Measurements from ENCODE around the gene RDH16.
"Not testable (repeated sequence)": the region's sequence is repeated elsewhere in the genome, so short reads cannot be mapped to it uniquely, and the experiment has no call there.

DNA sequence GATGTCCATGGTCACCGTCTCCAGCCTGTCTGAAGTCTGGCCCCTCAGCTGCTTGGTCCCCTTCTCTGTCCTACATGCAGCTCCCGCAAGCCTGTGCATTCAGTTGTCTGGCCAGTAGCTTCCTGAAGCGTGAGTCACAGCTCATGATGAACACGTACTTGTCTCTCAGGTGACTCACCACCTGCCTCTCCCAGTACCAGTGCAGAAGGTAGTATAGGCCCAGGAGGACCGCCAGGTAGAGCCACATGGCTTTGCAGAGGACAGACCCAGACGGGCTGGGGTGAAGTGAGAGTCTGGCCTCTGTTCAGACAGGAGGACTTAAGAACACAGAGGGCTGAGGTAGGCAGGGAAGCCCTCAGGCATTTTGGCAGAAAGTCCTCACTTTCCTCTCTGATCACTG is 28.3 kb upstream of the RDH16 start:
- TF ChIP-seq, protein P1, sequence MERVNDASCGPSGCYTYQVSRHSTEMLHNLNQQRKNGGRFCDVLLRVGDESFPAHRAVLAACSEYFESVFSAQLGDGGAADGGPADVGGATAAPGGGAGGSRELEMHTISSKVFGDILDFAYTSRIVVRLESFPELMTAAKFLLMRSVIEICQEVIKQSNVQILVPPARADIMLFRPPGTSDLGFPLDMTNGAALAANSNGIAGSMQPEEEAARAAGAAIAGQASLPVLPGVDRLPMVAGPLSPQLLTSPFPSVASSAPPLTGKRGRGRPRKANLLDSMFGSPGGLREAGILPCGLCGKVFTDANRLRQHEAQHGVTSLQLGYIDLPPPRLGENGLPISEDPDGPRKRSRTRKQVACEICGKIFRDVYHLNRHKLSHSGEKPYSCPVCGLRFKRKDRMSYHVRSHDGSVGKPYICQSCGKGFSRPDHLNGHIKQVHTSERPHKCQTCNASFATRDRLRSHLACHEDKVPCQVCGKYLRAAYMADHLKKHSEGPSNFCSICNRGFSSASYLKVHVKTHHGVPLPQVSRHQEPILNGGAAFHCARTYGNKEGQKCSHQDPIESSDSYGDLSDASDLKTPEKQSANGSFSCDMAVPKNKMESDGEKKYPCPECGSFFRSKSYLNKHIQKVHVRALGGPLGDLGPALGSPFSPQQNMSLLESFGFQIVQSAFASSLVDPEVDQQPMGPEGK (CRISPR knock-in tag; IDR thresholded peaks at IDR 0.05; ENCODE audit: borderline replicate concordance), result not testable (repeated sequence)
- TF ChIP-seq ISL1 (CRISPR knock-in tag; IDR thresholded peaks at IDR 0.05); ARNTL (CRISPR knock-in tag; IDR thresholded peaks at IDR 0.05; ENCODE audit: borderline replicate concordance, low read depth); BACH2 (CRISPR knock-in tag; IDR thresholded peaks at IDR 0.05; ENCODE audit: borderline replicate concordance): not testable (repeated sequence)
- TF ChIP-seq, protein P2, sequence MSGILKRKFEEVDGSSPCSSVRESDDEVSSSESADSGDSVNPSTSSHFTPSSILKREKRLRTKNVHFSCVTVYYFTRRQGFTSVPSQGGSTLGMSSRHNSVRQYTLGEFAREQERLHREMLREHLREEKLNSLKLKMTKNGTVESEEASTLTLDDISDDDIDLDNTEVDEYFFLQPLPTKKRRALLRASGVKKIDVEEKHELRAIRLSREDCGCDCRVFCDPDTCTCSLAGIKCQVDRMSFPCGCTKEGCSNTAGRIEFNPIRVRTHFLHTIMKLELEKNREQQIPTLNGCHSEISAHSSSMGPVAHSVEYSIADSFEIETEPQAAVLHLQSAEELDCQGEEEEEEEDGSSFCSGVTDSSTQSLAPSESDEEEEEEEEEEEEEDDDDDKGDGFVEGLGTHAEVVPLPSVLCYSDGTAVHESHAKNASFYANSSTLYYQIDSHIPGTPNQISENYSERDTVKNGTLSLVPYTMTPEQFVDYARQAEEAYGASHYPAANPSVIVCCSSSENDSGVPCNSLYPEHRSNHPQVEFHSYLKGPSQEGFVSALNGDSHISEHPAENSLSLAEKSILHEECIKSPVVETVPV (CRISPR knock-in tag; IDR thresholded peaks at IDR 0.05), result not testable (repeated sequence)
